ENCODE results near the gene CNTN1. TPM values are rescaled to one million over a fixed set of nuclear protein-coding genes. Genes with fewer than 3 reads are reported as not detected.
A peak's percentile ranks its signal among the peaks of the same experiment; 100 is the strongest.

The CNTN1 gene
- total RNA-seq, 4 donors from 2014 or later, result 44.2 to 65.6 (median 57.6) TPM

DNA sequence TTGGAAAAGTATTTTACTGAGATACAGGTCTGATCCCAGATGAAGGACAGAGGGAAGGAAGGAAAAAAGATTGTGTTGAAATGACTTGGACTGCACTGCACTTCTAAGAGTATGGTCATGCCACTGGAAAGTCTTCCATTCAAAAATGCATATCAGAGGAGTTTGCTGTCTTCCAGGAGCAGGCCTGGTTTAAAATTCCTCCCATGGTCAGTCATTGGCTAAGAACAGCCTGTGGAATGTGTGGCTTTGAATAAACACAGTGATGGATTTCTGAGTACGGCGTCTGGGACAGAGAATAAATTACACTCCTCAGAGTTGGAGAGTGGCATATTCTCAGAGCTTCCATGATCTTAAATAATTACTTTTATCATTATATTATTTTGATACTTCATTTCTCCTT is 250.1 kb downstream of the CNTN1 start:
- TF ChIP-seq EP300 (IDR thresholded peaks at IDR 0.05), result no peak
- WGBS, result 27% methylated on average over 2 of the region's 2 CpGs
- intact Hi-C loops (cut with DNase I), result loop anchor here (5.0 kb wide), 1 partner anchor 1080 kb away; no protein-coding TSS in a partner anchor
- Histone ChIP-seq H3K27me3 (no peaks in the 10 kb centered on the region), H3K9me3 (no peaks in the 10 kb centered on the region), H3K27ac (replicated peaks in 1 of 4) (no peak overlapping the region), H3K36me3 (peaks cover 0 to 16% (median 0%) of the 10 kb centered on the region in 4 donors), H3K4me1 (peaks cover 0 to 4% (median 0%) of the 10 kb centered on the region in 4 donors), H3K4me3 (no peak overlapping the region)
- no peak for DNase-seq (ENCODE audit: extremely low spot score)

DNA sequence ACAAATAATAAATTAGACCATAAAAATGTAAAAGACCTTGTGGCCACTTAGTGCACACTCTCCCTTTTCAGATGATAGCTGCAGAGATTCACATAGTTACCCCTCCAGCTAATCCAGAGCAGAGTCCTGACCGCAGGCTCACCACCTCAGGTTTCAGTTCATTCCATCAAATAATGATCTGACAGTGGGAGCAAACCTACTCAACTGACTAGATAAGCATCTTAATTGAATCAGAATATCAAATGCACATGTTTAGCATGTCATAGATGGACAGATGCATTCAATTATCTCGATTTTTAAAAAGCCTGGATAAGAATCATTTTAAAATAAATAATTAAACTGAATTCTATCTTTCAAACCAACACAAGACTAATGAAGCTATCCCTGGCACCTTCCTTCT is 253.5 kb downstream of the CNTN1 start:
- intact Hi-C loops (cut with DNase I), result no loop called here

DNA sequence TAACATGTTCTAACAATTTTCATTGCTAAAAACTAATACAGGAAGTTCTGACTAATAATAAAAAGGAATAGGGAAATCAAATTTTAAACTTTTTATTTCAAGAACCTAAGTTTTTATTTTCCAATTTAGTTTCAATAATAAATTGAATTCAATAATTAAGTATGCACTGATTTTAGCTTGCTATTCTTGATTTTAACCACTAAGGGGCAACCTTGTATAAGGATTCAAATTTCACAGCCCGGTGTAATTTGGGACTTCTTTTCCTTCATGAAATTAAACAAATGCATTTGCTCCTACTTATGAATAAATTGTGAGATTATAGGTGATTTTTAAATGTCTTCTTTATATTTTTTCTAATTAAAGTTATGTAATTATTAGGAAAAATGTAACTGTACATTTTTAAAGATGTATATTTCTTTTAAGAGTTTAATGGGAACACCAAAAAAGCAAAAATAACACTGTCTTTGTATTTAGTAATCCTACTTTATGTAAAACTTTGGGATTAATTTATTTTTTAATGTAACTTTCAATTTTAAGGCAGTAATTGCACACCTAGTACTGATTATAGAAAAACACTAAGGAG is 254.5 kb downstream of the CNTN1 start:
- H3K36me3 ChIP-seq, result no peaks in the 10 kb centered on the region
- intact Hi-C loops (cut with DNase I), result no loop called here
- TF ChIP-seq POLR2AphosphoS5 (IDR thresholded peaks at IDR 0.05), result no peak
- TF ChIP-seq, protein P1, sequence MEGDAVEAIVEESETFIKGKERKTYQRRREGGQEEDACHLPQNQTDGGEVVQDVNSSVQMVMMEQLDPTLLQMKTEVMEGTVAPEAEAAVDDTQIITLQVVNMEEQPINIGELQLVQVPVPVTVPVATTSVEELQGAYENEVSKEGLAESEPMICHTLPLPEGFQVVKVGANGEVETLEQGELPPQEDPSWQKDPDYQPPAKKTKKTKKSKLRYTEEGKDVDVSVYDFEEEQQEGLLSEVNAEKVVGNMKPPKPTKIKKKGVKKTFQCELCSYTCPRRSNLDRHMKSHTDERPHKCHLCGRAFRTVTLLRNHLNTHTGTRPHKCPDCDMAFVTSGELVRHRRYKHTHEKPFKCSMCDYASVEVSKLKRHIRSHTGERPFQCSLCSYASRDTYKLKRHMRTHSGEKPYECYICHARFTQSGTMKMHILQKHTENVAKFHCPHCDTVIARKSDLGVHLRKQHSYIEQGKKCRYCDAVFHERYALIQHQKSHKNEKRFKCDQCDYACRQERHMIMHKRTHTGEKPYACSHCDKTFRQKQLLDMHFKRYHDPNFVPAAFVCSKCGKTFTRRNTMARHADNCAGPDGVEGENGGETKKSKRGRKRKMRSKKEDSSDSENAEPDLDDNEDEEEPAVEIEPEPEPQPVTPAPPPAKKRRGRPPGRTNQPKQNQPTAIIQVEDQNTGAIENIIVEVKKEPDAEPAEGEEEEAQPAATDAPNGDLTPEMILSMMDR (IDR thresholded peaks at IDR 0.05), result peak; percentile 68 to 75 (median 73)
- H3K9me3 ChIP-seq, result no peaks in the 10 kb centered on the region
- no peak overlapping the region for H3K4me3 ChIP-seq
- no peaks in the 10 kb centered on the region for H3K27me3 ChIP-seq
- 5% methylated on average over 1 of the region's 1 CpG for WGBS
- no peak for DNase-seq (ENCODE audit: extremely low spot score)
- H3K4me1 ChIP-seq, result peaks cover 0 to 4% (median 0%) of the 10 kb centered on the region in 4 donors
- H3K27ac ChIP-seq (replicated peaks in 1 of 4), result no peak overlapping the region

More for the DNA sequence above, 253.5 kb downstream of the CNTN1 start:
- 84% methylated on average over 2 of the region's 2 CpGs for WGBS
- no peaks in the 10 kb centered on the region for H3K36me3 ChIP-seq
- H3K27ac ChIP-seq (replicated peaks in 1 of 4), result no peak overlapping the region
- no peak for TF ChIP-seq EP300 (IDR thresholded peaks at IDR 0.05)
- TF ChIP-seq, protein P1 (IDR thresholded peaks at IDR 0.05), result no peak
- TF ChIP-seq POLR2A (IDR thresholded peaks at IDR 0.05; ENCODE audit: low read depth), result no peak
- no peak for TF ChIP-seq POLR2AphosphoS5 (IDR thresholded peaks at IDR 0.05)
- DNase-seq (ENCODE audit: extremely low spot score), result no peak
- H3K4me3 ChIP-seq, result no peak overlapping the region
- no peaks in the 10 kb centered on the region for H3K9me3 ChIP-seq
- no peaks in the 10 kb centered on the region for H3K27me3 ChIP-seq
- H3K4me1 ChIP-seq, result peaks cover 0 to 4% (median 0%) of the 10 kb centered on the region in 4 donors

DNA sequence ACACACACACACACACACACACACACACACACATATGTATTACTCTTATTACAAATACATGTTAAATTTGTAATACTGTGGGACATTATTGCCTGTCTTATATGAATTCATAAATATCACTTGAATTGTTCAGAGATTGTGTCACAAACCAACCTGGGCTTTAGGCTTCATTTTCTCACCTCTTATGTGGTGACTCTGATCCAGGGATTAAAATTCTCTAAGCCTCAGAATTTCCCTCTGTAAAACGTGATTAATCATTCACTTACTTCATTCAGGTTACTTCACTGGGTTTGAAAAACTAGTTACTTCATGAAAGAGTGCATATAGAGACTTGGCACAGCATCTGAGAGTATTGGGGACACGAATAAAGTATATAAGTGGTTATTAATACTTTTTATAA is 255.6 kb downstream of the CNTN1 start:
- peaks cover 0 to 4% (median 0%) of the 10 kb centered on the region in 4 donors for H3K4me1 ChIP-seq

DNA sequence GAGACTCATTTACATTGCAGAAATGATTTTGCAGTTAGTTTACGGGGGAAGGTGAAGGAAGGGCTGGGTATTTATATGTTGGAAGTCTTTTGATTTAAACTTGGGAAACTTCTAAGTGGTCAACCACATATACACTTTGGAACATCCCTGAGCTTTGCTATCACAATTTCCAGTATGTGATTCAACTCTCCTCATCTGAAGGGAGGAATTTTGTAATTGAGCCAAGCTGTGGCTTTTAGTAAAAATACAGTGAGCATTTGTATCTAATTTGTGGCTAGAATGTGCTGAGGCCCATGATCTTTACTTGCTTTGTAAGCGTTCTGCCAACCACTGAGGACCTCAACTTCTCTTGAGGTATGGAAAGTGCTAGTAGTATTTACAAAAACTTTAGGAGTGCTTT is 260.8 kb downstream of the CNTN1 start:
- H3K27ac ChIP-seq (replicated peaks in 1 of 4), result no peak overlapping the region
- WGBS, result 89% methylated on average over 2 of the region's 2 CpGs
- no peak for DNase-seq (ENCODE audit: extremely low spot score)
- no peak overlapping the region for H3K4me3 ChIP-seq
- TF ChIP-seq POLR2AphosphoS5 (IDR thresholded peaks at IDR 0.05) (no peak), POLR2A (IDR thresholded peaks at IDR 0.05; ENCODE audit: low read depth) (no peak), EP300 (IDR thresholded peaks at IDR 0.05) (no peak)
- TF ChIP-seq, protein P1 (IDR thresholded peaks at IDR 0.05), result no peak
- H3K36me3 ChIP-seq, result no peaks in the 10 kb centered on the region
- H3K4me1 ChIP-seq, result no peaks in the 10 kb centered on the region
- intact Hi-C loops (cut with DNase I), result no loop called here
- no peaks in the 10 kb centered on the region for H3K9me3 ChIP-seq
- no peaks in the 10 kb centered on the region for H3K27me3 ChIP-seq

More for the DNA sequence above, 255.6 kb downstream of the CNTN1 start:
- WGBS, result 69% methylated on average over 2 of the region's 2 CpGs
- Histone ChIP-seq H3K36me3 (no peaks in the 10 kb centered on the region), H3K4me3 (no peak overlapping the region), H3K27ac (replicated peaks in 1 of 4) (no peak overlapping the region), H3K9me3 (no peaks in the 10 kb centered on the region), H3K27me3 (no peaks in the 10 kb centered on the region)
- no peak for TF ChIP-seq POLR2A (IDR thresholded peaks at IDR 0.05; ENCODE audit: low read depth)
- TF ChIP-seq POLR2AphosphoS5 (IDR thresholded peaks at IDR 0.05), result no peak
- TF ChIP-seq, protein P1 (IDR thresholded peaks at IDR 0.05), result no peak
- no peak for TF ChIP-seq EP300 (IDR thresholded peaks at IDR 0.05)
- intact Hi-C loops (cut with DNase I), result no loop called here
- no peak for DNase-seq (ENCODE audit: extremely low spot score)
